ENCODE data around the gene CDPF1.

CDPF1 gene

GRCh38 chr22:46286006-46286405, 35.9 kb upstream of the CDPF1 start:
- H3K27ac Mint-ChIP-seq: no peak overlapping the region
- H3K4me3 Mint-ChIP-seq: no peak overlapping the region
- no peaks in the 10 kb centered on the region for H3K4me1 Mint-ChIP-seq
- peaks cover 39% of the 10 kb centered on the region for H3K36me3 Mint-ChIP-seq (ENCODE audit: low read depth)
- H3K9me3 Mint-ChIP-seq: no peaks in the 10 kb centered on the region
- TF ChIP-seq, protein P1, sequence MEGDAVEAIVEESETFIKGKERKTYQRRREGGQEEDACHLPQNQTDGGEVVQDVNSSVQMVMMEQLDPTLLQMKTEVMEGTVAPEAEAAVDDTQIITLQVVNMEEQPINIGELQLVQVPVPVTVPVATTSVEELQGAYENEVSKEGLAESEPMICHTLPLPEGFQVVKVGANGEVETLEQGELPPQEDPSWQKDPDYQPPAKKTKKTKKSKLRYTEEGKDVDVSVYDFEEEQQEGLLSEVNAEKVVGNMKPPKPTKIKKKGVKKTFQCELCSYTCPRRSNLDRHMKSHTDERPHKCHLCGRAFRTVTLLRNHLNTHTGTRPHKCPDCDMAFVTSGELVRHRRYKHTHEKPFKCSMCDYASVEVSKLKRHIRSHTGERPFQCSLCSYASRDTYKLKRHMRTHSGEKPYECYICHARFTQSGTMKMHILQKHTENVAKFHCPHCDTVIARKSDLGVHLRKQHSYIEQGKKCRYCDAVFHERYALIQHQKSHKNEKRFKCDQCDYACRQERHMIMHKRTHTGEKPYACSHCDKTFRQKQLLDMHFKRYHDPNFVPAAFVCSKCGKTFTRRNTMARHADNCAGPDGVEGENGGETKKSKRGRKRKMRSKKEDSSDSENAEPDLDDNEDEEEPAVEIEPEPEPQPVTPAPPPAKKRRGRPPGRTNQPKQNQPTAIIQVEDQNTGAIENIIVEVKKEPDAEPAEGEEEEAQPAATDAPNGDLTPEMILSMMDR (IDR thresholded peaks at IDR 0.05; ENCODE audit: unreplicated experiment in 3 of 3): no peak
- H3K27me3 Mint-ChIP-seq (ENCODE audit: low read depth): no peaks in the 10 kb centered on the region

GRCh38 chr22:46281866-46282678, 32.0 kb upstream of the CDPF1 start:
- H3K27ac Mint-ChIP-seq: no peak overlapping the region
- TF ChIP-seq, protein P1 (IDR thresholded peaks at IDR 0.05; ENCODE audit: unreplicated experiment in 3 of 3): no peak
- no peaks in the 10 kb centered on the region for H3K4me1 Mint-ChIP-seq
- H3K4me3 Mint-ChIP-seq: no peak overlapping the region
- no peaks in the 10 kb centered on the region for H3K9me3 Mint-ChIP-seq
- no peaks in the 10 kb centered on the region for H3K27me3 Mint-ChIP-seq (ENCODE audit: low read depth)
- peaks cover 43% of the 10 kb centered on the region for H3K36me3 Mint-ChIP-seq (ENCODE audit: low read depth)

- H3K27ac Mint-ChIP-seq: no peak overlapping the region
- no peak overlapping the region for H3K4me3 Mint-ChIP-seq
- no peaks in the 10 kb centered on the region for H3K27me3 Mint-ChIP-seq (ENCODE audit: low read depth)
- H3K36me3 Mint-ChIP-seq (ENCODE audit: low read depth): peaks cover 47% of the 10 kb centered on the region
- H3K9me3 Mint-ChIP-seq: no peaks in the 10 kb centered on the region
- TF ChIP-seq, protein P1 (IDR thresholded peaks at IDR 0.05; ENCODE audit: unreplicated experiment in 3 of 3): no peak
- H3K4me1 Mint-ChIP-seq: no peaks in the 10 kb centered on the region
Measured at GRCh38 chr22:46280999-46281623, 31.0 kb upstream of the CDPF1 start.

- no peaks in the 10 kb centered on the region for H3K9me3 Mint-ChIP-seq
- TF ChIP-seq, protein P1 (IDR thresholded peaks at IDR 0.05; ENCODE audit: unreplicated experiment in 3 of 3): no peak
- H3K4me3 Mint-ChIP-seq: no peak overlapping the region
- H3K4me1 Mint-ChIP-seq: no peaks in the 10 kb centered on the region
- H3K36me3 Mint-ChIP-seq (ENCODE audit: low read depth): peaks cover 47% of the 10 kb centered on the region
- no peak overlapping the region for H3K27ac Mint-ChIP-seq
- H3K27me3 Mint-ChIP-seq (ENCODE audit: low read depth): no peaks in the 10 kb centered on the region
Measured at GRCh38 chr22:46280063-46280817, 30.1 kb upstream of the CDPF1 start.

DNA sequence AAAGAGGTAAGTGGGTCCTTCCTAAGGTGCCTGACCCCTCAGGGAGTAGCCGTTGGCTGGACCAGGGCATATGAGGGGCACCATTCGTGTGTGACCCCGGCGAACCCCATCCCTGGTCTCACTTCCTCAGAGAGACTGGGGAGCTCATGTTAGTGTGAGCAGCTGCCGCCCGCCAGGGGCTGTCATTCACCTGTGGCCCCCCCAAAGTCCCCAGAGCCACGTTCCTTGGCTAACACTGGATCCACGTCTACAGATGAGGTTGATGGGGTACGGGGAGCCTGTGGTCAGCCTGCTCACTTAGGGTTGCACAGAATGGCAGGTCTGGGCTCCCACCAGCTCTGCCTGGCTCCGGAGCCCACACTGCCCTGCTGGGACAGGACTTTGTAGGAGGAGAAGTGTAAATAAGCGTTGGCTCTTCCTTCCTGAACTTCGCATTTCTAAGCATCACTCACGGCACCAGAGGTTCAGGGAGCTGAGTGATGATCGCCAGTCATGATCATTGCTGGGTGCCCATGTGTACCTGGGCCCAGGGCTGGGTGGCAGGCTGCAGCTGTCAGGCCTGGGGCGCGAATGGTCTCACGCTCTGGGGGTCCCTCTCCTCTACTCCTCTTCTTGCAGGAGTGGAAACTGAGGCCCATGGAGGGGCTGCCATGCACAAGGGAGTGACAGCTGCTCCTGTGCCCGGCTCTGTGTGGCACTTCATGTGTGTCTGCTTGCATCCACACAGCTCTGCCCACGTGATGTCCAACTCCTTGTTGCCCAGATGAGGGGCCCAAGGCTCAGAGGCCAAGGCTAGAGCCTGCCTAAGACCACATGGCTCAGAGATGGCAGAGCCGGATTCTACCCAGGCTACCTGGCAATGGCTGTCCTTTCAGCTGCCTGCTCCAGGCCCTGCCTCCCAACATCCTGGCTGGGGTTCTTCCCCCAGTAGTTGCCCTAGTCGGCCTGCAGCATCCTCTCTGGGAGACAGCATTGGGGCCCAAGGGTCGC, 28.9 kb upstream of the CDPF1 start:
- Mint-ChIP-seq H3K27ac (no peak overlapping the region), H3K4me3 (no peak overlapping the region)

More for the DNA sequence above, 28.9 kb upstream of the CDPF1 start:
- Mint-ChIP-seq H3K9me3 (no peaks in the 10 kb centered on the region), H3K4me1 (no peaks in the 10 kb centered on the region), H3K36me3 (ENCODE audit: low read depth) (peaks cover 48% of the 10 kb centered on the region), H3K27me3 (ENCODE audit: low read depth) (no peaks in the 10 kb centered on the region)
- TF ChIP-seq, protein P1 (IDR thresholded peaks at IDR 0.05; ENCODE audit: unreplicated experiment in 3 of 3): no peak
